HG03442 (cell line): ENCODE measurements around the gene KRTAP22-2.

Source experiments
- ATAC-seq: cut with Tn5 transposase; IDR thresholded peaks from one replicate; pipeline ENCODE4 v1.9.1; 2021; ENCODE audit warnings: mild to moderate bottlenecking, moderate library complexity; ENCODE audit not compliant: unreplicated experiment

The KRTAP22-2 gene

DNA sequence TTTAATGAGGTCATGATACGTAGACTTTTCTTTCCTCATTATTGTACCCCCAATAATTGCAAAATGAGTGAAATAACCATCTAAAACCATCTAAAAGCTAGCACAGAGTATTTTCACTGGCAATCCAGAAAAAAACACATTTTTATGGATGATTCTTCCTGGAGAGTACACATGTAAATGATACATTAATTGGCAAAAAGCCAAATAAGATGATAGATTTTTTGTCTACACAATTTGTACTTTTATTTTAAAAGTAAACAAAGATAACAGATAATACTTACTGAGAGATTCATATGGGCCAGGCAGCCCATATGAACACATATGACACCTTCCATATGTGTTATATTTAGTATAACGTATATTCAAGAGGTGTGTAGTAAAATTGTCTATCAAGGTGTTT is 26.6 kb downstream of the KRTAP22-2 start:
- no peak for ATAC-seq

- no peak for ATAC-seq
Measured at GRCh38 chr21:30563072-30563471, 27.1 kb downstream of the KRTAP22-2 start.

DNA sequence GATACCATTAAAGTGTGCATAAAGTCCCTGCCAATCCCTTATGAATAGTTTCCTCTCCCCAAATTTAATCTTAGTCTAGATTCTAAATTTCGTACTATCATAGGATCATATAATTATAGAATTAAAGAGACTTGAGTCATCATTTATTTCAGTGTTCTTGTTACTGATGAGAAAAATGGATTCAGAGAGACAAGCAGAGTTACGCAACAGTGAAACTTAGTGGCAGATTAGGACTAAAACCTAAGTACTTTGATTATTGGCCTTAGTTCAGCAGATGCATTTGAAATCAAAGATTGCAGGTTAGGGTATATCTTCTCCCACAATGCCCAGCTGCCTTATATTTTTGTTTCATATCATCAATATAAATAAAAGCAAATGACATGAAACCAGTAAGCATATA is 28.2 kb downstream of the KRTAP22-2 start:
- no peak for ATAC-seq

DNA sequence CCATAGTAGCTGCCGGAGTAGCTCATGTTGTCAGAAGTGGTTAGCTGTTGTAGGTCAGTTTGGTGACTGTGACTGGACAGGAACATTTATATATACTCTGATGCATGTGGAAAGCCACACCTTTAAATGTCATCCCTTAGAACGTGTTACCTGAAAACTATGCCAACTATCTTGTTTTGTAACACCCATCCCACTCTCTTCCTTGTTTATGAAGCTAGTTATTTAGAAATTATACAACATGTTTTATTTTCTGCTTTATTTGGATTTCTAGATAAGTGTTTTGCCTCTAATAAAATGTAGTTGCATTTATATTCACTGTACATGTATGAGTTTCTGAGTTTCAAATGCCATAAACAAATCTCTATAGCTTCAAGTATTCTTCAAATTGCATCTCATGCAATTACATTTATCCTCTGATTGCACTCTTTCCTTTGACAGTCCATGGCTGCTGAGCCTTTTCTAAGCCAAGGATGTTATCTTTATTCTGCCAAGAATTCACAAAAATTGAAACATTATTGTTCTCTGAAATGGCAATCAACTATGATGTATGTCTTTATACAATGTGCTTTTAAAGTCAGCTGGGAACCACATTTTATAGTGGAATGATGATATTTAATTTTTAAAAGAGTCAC is 28.8 kb downstream of the KRTAP22-2 start, which contains the start of gene KRTAP19-7:
Gene KRTAP19-7, minus strand, starts transcription at position 51 of the 632 bp plus-strand sequence. Its CDS starts 25 bp downstream, at position 26.
- no peak for ATAC-seq

DNA sequence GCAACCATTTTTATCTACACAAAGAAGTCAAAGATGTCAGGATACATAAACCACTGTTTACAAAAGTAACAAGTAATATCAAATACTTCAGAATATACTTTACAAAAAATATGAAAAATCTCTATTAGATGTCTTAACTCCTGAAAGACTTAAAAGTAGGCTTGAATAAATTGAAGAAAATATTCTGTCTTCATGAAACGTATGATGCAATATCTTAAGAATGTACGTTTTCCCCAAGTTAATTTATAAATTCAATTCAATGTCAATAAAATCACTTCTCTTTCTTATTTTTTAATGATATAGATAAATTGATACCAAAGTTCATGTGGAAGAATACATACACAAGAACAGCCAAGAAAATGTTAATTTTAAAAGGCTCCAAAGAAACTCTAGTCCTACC is 35.1 kb downstream of the KRTAP22-2 start:
- ATAC-seq: no peak

GRCh38 chr21:30552782-30553181 is 37.4 kb downstream of the KRTAP22-2 start:
- ATAC-seq: no peak

GRCh38 chr21:30541764-30542163 is 48.4 kb downstream of the KRTAP22-2 start, which contains the start of gene KRTAP19-6:
KRTAP19-6 (minus strand) TSS chr21:30541864; CDS start chr21:30541833, 31 bp downstream.
- no peak for ATAC-seq
